HG03460 (cell line): ENCODE results near the gene MTCH2.
"Not testable (repeated sequence)": the region's sequence is repeated elsewhere in the genome, so short reads cannot be mapped to it uniquely, and the experiment has no call there.

ENCODE experiments used
- ATAC-seq: cut with Tn5 transposase; IDR thresholded peaks from one replicate; pipeline ENCODE4 v1.9.1; 2021; ENCODE audit not compliant: unreplicated experiment

The MTCH2 gene

GRCh38 chr11:47642099-47642855, at the start of gene MTCH2:
TSS of gene MTCH2 (minus strand) at chr11:47642559. CDS start at chr11:47642465, 94 bp downstream.
- peak; percentile 90 for ATAC-seq

- no peak for ATAC-seq
Observed at GRCh38 chr11:47691979-47692378, 49.6 kb upstream of the MTCH2 start.

GRCh38 chr11:47689480-47689879, 47.1 kb upstream of the MTCH2 start:
- no peak for ATAC-seq

- no peak for ATAC-seq
Observed at GRCh38 chr11:47688991-47689390, 46.6 kb upstream of the MTCH2 start.

GRCh38 chr11:47688111-47688510, 45.8 kb upstream of the MTCH2 start:
- no peak for ATAC-seq

- not testable (repeated sequence) for ATAC-seq
Observed at GRCh38 chr11:47686704-47687103, 44.3 kb upstream of the MTCH2 start.

GRCh38 chr11:47686151-47686550, 43.8 kb upstream of the MTCH2 start:
- ATAC-seq, result no peak

GRCh38 chr11:47675851-47676250, 33.5 kb upstream of the MTCH2 start:
- ATAC-seq, result no peak

- no peak for ATAC-seq
Observed at GRCh38 chr11:47672283-47672730, 29.9 kb upstream of the MTCH2 start.

GRCh38 chr11:47669856-47670255, 27.5 kb upstream of the MTCH2 start:
- no peak for ATAC-seq

GRCh38 chr11:47668665-47669064, 26.3 kb upstream of the MTCH2 start:
- ATAC-seq, result no peak

GRCh38 chr11:47667555-47667954, 25.2 kb upstream of the MTCH2 start:
- no peak for ATAC-seq

GRCh38 chr11:47667135-47667534, 24.8 kb upstream of the MTCH2 start:
- no peak for ATAC-seq

GRCh38 chr11:47664936-47665335, 22.6 kb upstream of the MTCH2 start:
- not testable (repeated sequence) for ATAC-seq

- ATAC-seq, result no peak
Observed at GRCh38 chr11:47661245-47661644, 18.9 kb upstream of the MTCH2 start.

- no peak for ATAC-seq
Observed at GRCh38 chr11:47659276-47659675, 16.9 kb upstream of the MTCH2 start.

- no peak for ATAC-seq
Observed at GRCh38 chr11:47656260-47656885, 14.0 kb upstream of the MTCH2 start.

GRCh38 chr11:47651818-47652469, 9.6 kb upstream of the MTCH2 start:
- ATAC-seq, result no peak

GRCh38 chr11:47649276-47649675, 6.9 kb upstream of the MTCH2 start:
- ATAC-seq, result no peak

GRCh38 chr11:47646019-47646418, 3.7 kb upstream of the MTCH2 start:
- ATAC-seq, result no peak

GRCh38 chr11:47645500-47645899, 3.1 kb upstream of the MTCH2 start:
- ATAC-seq, result no peak

- no peak for ATAC-seq
Observed at GRCh38 chr11:47641600-47642098, 710 bp downstream of the MTCH2 start.
